Trophoblast cell (in vitro differentiated cells and primary cell): ENCODE data around the gene KRTAP10-4.

Experiments
- DNase-seq, 2 donors: peaks; one replicate each; pipeline ENCODE4 v3.0.0-alpha.2; 2016
- H2AFZ ChIP-seq: 2 replicates; pipeline ENCODE4 v1.6.1; 2013; ENCODE audit warnings: low read length, moderate library complexity, mild to moderate bottlenecking; ENCODE audit not compliant: insufficient read depth, poor library complexity
- H2AK5ac ChIP-seq: 2 replicates; pipeline ENCODE4 v1.6.1; 2013; ENCODE audit warnings: mild to moderate bottlenecking, low read length
- H2BK120ac ChIP-seq: 2 replicates; pipeline ENCODE4 v1.6.1; 2013; ENCODE audit warnings: low read length, mild to moderate bottlenecking, moderate library complexity; ENCODE audit not compliant: insufficient read depth, poor library complexity
- H2BK12ac ChIP-seq: 2 replicates; pipeline ENCODE4 v1.6.1; 2013; ENCODE audit warnings: mild to moderate bottlenecking, low read length, moderate library complexity
- H2BK5ac ChIP-seq: 2 replicates; pipeline ENCODE4 v1.6.1; 2013; ENCODE audit warnings: low read length, low read depth, moderate library complexity, mild to moderate bottlenecking; ENCODE audit not compliant: poor library complexity
- H3K14ac ChIP-seq: 2 replicates; pipeline ENCODE4 v1.6.1; 2013; ENCODE audit warnings: mild to moderate bottlenecking, low read length
- H3K18ac ChIP-seq: 2 replicates; pipeline ENCODE4 v1.6.1; 2013; ENCODE audit warnings: mild to moderate bottlenecking, low read length
- H3K23ac ChIP-seq: 2 replicates; pipeline ENCODE4 v1.6.1; 2013; ENCODE audit warnings: low read length
- H3K27ac ChIP-seq: 2 replicates; pipeline ENCODE4 v1.5.1; 2013; ENCODE audit warnings: low read depth, mild to moderate bottlenecking, inconsistent platforms, low read length, moderate library complexity
- H3K27me3 ChIP-seq: 2 replicates; pipeline ENCODE4 v1.6.1; 2013; ENCODE audit warnings: inconsistent platforms, mild to moderate bottlenecking, low read length, moderate library complexity; ENCODE audit not compliant: insufficient read depth
- H3K36me3 ChIP-seq, 2 experiments: 1 replicate in 1 of 2; 2 replicates in 1 of 2; pipeline ENCODE4 v1.6.1; 2013; ENCODE audit warnings: low read length in 2 of 2, mild to moderate bottlenecking in 2 of 2, moderate library complexity in 1 of 2; ENCODE audit not compliant: insufficient read depth in 2 of 2, control insufficient read depth in 1 of 2
- H3K4ac ChIP-seq: 2 replicates; pipeline ENCODE4 v1.6.1; 2013; ENCODE audit warnings: low read depth, mild to moderate bottlenecking, low read length, moderate library complexity
- H3K4me1 ChIP-seq, 2 experiments: 1 replicate in 1 of 2; 2 replicates in 1 of 2; pipeline ENCODE4 v1.6.1; 2013; ENCODE audit warnings: low read length in 2 of 2, mild to moderate bottlenecking in 2 of 2, moderate library complexity in 1 of 2; ENCODE audit not compliant: insufficient read depth in 2 of 2, control insufficient read depth in 1 of 2
- H3K4me2 ChIP-seq: 2 replicates; pipeline ENCODE4 v1.6.1; 2013; ENCODE audit warnings: inconsistent platforms, mild to moderate bottlenecking, low read length, moderate library complexity
- H3K4me3 ChIP-seq: 2 replicates; pipeline ENCODE4 v1.5.1; 2013; ENCODE audit warnings: mild to moderate bottlenecking, low read depth, low read length, inconsistent platforms
- H3K79me1 ChIP-seq: one replicate; pipeline ENCODE4 v1.6.1; 2013; ENCODE audit warnings: low read length
- H3K79me2 ChIP-seq: 2 replicates; pipeline ENCODE4 v1.6.1; 2013; ENCODE audit warnings: low read length, mild to moderate bottlenecking; ENCODE audit not compliant: control insufficient read depth, insufficient read depth, poor library complexity
- H3K9ac ChIP-seq: 2 replicates; pipeline ENCODE4 v1.6.1; 2013; ENCODE audit warnings: mild to moderate bottlenecking, low read length
- H3K9me3 ChIP-seq: 2 replicates; pipeline ENCODE4 v1.6.1; 2013; ENCODE audit warnings: low read depth, mild to moderate bottlenecking, control low read depth, inconsistent platforms, low read length; ENCODE audit not compliant: insufficient read depth
- H4K12ac ChIP-seq: 2 replicates; pipeline ENCODE4 v1.6.1; 2013; ENCODE audit warnings: low read depth, mild to moderate bottlenecking, low read length, moderate library complexity
- H4K8ac ChIP-seq: 2 replicates; pipeline ENCODE4 v1.6.1; 2013; ENCODE audit warnings: low read depth, mild to moderate bottlenecking, low read length, moderate library complexity
- H4K91ac ChIP-seq: one replicate; pipeline ENCODE4 v1.6.1; 2013; ENCODE audit warnings: low read depth, mild to moderate bottlenecking, low read length, moderate library complexity
- WGBS: extraction: QIAGEN DNeasy Blood & Tissue Kit; methylation state at CpG from one replicate; pipeline ENCODE4 v1.1.7; 2013; ENCODE audit warnings: missing lambda C conversion rate; ENCODE audit not compliant: insufficient read length, insufficient coverage; ENCODE audit errors: extremely low coverage; 5-methylcytosine and 5-hydroxymethylcytosine counted together

KRTAP10-4 gene

GRCh38 chr21:44618909-44619308 lies 45.4 kb downstream of the KRTAP10-4 start:
- no peak overlapping the region for H2AK5ac ChIP-seq
- H2AFZ ChIP-seq = no peak overlapping the region
- H3K36me3 ChIP-seq = no peaks in the 10 kb centered on the region
- no peak overlapping the region for H3K4ac ChIP-seq
- H4K91ac ChIP-seq = no peak overlapping the region
- WGBS = no CpG with 5 or more reads among the region's 3 CpGs
- no peaks in the 10 kb centered on the region for H3K79me1 ChIP-seq
- no peaks in the 10 kb centered on the region for H3K4me1 ChIP-seq
- no peak for DNase-seq
- no peak overlapping the region for H3K4me3 ChIP-seq
- no peak overlapping the region for H4K12ac ChIP-seq
- no peaks in the 10 kb centered on the region for H3K27me3 ChIP-seq
- H3K79me2 ChIP-seq = no peaks in the 10 kb centered on the region
- H3K23ac ChIP-seq = no peak overlapping the region
- peaks cover 17% of the 10 kb centered on the region for H3K9me3 ChIP-seq
- H3K18ac ChIP-seq = no peak overlapping the region
- H2BK12ac ChIP-seq = no peak overlapping the region
- no peak overlapping the region for H3K27ac ChIP-seq
- no peak overlapping the region for H4K8ac ChIP-seq
- no peak overlapping the region for H3K9ac ChIP-seq
- no peak overlapping the region for H2BK5ac ChIP-seq
- no peak overlapping the region for H3K4me2 ChIP-seq
- H2BK120ac ChIP-seq = no peak overlapping the region
- H3K14ac ChIP-seq = no peak overlapping the region

GRCh38 chr21:44619886-44620285 lies 46.4 kb downstream of the KRTAP10-4 start:
- Histone ChIP-seq H4K91ac (no peak overlapping the region), H2BK5ac (no peak overlapping the region), H3K23ac (no peak overlapping the region), H3K4me1 (no peaks in the 10 kb centered on the region), H3K4me3 (no peak overlapping the region), H2BK120ac (no peak overlapping the region), H3K9me3 (peaks cover 13% of the 10 kb centered on the region), H2BK12ac (no peak overlapping the region), H3K79me1 (no peaks in the 10 kb centered on the region), H2AK5ac (no peak overlapping the region), H4K8ac (no peak overlapping the region), H3K4ac (no peak overlapping the region), H3K4me2 (no peak overlapping the region), H3K14ac (no peak overlapping the region), H3K9ac (no peak overlapping the region), H4K12ac (no peak overlapping the region), H3K79me2 (no peaks in the 10 kb centered on the region), H3K27me3 (no peaks in the 10 kb centered on the region), H3K27ac (no peak overlapping the region), H2AFZ (no peak overlapping the region), H3K18ac (no peak overlapping the region), H3K36me3 (no peaks in the 10 kb centered on the region)
- WGBS = no CpG with 5 or more reads among the region's 6 CpGs
- no peak for DNase-seq

GRCh38 chr21:44623575-44623974 lies 50.0 kb downstream of the KRTAP10-4 start:
- Histone ChIP-seq H2AK5ac (no peak overlapping the region), H3K4me3 (no peak overlapping the region), H3K79me2 (no peaks in the 10 kb centered on the region), H3K4me1 (no peaks in the 10 kb centered on the region), H4K8ac (no peak overlapping the region), H3K4me2 (no peak overlapping the region), H3K27ac (no peak overlapping the region), H3K14ac (no peak overlapping the region), H3K9me3 (peaks cover 14% of the 10 kb centered on the region), H4K91ac (no peak overlapping the region), H2BK12ac (no peak overlapping the region), H2BK120ac (no peak overlapping the region), H4K12ac (no peak overlapping the region), H3K36me3 (no peaks in the 10 kb centered on the region), H3K23ac (no peak overlapping the region), H3K79me1 (no peaks in the 10 kb centered on the region), H3K4ac (no peak overlapping the region), H3K27me3 (no peaks in the 10 kb centered on the region), H2AFZ (no peak overlapping the region), H2BK5ac (no peak overlapping the region), H3K18ac (no peak overlapping the region), H3K9ac (no peak overlapping the region)
- DNase-seq = no peak
